ENCODE data around the gene F3. TPM values are rescaled to one million over a fixed set of nuclear protein-coding genes. Genes with fewer than 3 reads are reported as not detected.

The F3 gene
- total RNA-seq, 3 donors from 2014 or later (not counting 1 experiment from before 2014, with no cell fraction given), result 1.9 to 2.5 TPM; not detected in 1

DNA sequence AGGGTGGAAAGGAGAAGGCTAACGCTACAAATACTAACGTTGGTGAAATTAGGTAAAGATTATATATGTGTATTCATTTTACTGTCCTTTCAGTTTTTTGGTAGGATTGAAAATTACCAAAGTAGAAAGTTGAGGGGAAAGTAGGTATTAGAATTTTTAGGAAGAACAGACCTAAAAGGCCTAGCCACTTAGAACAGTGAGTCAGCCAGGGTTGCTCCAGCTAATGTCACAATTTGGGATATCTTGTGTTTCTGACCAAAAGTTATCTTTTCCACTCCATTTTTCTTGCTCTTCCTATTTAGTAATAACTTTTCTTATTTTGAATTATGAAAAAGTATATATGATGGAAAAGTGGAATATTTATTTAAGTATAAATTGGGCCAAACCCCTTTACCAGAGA is 40.1 kb downstream of the F3 start:
- Histone ChIP-seq H3K4me1 (ENCODE audit: control insufficient read depth, insufficient read depth, low read length) (no peaks in the 10 kb centered on the region), H3K36me3 (ENCODE audit: control insufficient read depth, insufficient read depth, low read length) (peaks cover 32% of the 10 kb centered on the region), H3K9me3 (ENCODE audit: control insufficient read depth, insufficient read depth, low read length) (no peaks in the 10 kb centered on the region), H3K27me3 (ENCODE audit: control insufficient read depth, insufficient read depth, low read length) (no peaks in the 10 kb centered on the region), H3K4me3 (ENCODE audit: low read length) (no peak overlapping the region), H3K27ac (ENCODE audit: low read length) (no peak overlapping the region)
- DNase-seq (no peak), ATAC-seq (no peak)
- H3K27ac Mint-ChIP-seq, result no peak overlapping the region
- H3K36me3 Mint-ChIP-seq, result peaks cover 11% of the 10 kb centered on the region
- intact Hi-C loops (cut with micrococcal nuclease), result no loop called here
- H3K4me3 Mint-ChIP-seq, result no peak overlapping the region
- 100% methylated on average over 2 of the region's 2 CpGs for WGBS (ENCODE audit: insufficient coverage)
- no peaks in the 10 kb centered on the region for H3K27me3 Mint-ChIP-seq (ENCODE audit: low read depth in 2 of 2)
- H3K4me1 Mint-ChIP-seq, result peaks cover 0 to 10% of the 10 kb centered on the region in 2 donors
- TF ChIP-seq, protein P1, sequence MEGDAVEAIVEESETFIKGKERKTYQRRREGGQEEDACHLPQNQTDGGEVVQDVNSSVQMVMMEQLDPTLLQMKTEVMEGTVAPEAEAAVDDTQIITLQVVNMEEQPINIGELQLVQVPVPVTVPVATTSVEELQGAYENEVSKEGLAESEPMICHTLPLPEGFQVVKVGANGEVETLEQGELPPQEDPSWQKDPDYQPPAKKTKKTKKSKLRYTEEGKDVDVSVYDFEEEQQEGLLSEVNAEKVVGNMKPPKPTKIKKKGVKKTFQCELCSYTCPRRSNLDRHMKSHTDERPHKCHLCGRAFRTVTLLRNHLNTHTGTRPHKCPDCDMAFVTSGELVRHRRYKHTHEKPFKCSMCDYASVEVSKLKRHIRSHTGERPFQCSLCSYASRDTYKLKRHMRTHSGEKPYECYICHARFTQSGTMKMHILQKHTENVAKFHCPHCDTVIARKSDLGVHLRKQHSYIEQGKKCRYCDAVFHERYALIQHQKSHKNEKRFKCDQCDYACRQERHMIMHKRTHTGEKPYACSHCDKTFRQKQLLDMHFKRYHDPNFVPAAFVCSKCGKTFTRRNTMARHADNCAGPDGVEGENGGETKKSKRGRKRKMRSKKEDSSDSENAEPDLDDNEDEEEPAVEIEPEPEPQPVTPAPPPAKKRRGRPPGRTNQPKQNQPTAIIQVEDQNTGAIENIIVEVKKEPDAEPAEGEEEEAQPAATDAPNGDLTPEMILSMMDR (IDR thresholded peaks at IDR 0.05), result no peak
- H3K9me3 Mint-ChIP-seq, result no peaks in the 10 kb centered on the region

DNA sequence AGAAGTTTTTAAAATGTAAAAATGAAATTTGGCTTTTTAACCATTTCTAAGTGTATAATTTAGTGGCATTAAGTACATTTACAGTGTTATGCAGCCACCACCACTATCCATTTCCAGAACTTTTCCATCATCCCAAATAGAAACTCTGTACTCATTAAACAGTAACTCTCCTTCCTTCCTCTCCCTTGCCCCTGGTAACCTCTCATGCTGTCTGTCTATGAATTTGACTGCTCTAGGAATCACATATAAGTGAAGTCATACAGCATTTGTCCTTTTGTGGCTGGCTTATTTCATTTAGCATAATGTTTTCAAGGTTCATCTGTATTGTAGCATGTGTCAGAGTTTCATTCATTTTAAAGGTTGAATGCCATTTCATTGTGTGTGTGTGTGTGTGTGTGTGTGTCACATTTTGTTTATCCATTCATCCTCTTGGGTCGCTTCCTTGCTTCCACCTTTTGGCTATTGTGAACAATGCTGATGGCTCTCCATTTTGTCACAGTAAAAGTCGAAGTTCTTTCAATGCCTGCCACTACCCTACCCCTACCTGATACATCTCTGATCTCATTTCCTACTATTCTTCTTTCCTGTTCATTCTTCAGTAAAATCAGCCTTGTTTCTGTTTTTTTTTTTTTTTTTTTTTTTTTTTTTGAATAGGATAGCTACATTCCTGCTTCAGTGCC is 45.3 kb downstream of the F3 start:
- H3K27ac ChIP-seq (ENCODE audit: low read length), result no peak overlapping the region
- Mint-ChIP-seq H3K27me3 (ENCODE audit: low read depth in 2 of 2) (no peaks in the 10 kb centered on the region), H3K4me3 (no peak overlapping the region), H3K4me1 (no peaks in the 10 kb centered on the region), H3K9me3 (no peaks in the 10 kb centered on the region), H3K36me3 (peaks cover 11% of the 10 kb centered on the region), H3K27ac (no peak overlapping the region)
- 96% methylated on average over 2 of the region's 2 CpGs for WGBS (ENCODE audit: insufficient coverage)
- no peak for ATAC-seq
- TF ChIP-seq, protein P1 (IDR thresholded peaks at IDR 0.05), result no peak
- no peaks in the 10 kb centered on the region for H3K9me3 ChIP-seq (ENCODE audit: control insufficient read depth, insufficient read depth, low read length)
- H3K4me3 ChIP-seq (ENCODE audit: low read length), result no peak overlapping the region
- peaks cover 37% of the 10 kb centered on the region for H3K36me3 ChIP-seq (ENCODE audit: control insufficient read depth, insufficient read depth, low read length)
- no peaks in the 10 kb centered on the region for H3K4me1 ChIP-seq (ENCODE audit: control insufficient read depth, insufficient read depth, low read length)
- H3K27me3 ChIP-seq (ENCODE audit: control insufficient read depth, insufficient read depth, low read length), result no peaks in the 10 kb centered on the region
- intact Hi-C loops (cut with micrococcal nuclease), result no loop called here
- no peak for DNase-seq

DNA sequence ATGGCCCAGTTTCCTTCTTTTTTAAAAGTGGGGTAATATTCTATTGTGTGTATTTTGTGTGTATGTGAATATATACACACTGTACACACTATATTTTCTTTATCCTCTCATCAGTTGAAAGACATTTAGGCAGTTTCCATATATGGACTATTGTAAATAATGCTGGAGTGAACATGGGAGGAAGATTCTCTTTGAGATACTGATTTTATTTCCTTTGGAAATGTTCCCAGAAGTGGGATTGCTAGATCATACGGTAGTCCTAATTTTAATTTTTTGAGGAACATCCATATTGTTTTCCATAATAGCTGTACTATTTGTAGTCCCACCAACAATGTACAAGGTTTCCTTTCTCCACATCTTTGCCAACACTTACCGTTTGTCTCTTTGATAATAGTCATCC is 51.0 kb downstream of the F3 start:
- DNase-seq, result no peak
- H3K27ac Mint-ChIP-seq, result no peak overlapping the region
- H3K4me3 Mint-ChIP-seq, result no peak overlapping the region
- H3K27me3 ChIP-seq (ENCODE audit: control insufficient read depth, insufficient read depth, low read length), result no peaks in the 10 kb centered on the region
- 100% methylated on average over 1 of the region's 2 CpGs for WGBS (ENCODE audit: insufficient coverage)
- TF ChIP-seq, protein P1 (IDR thresholded peaks at IDR 0.05), result no peak
- no peaks in the 10 kb centered on the region for H3K4me1 ChIP-seq (ENCODE audit: control insufficient read depth, insufficient read depth, low read length)
- H3K36me3 Mint-ChIP-seq, result no peaks in the 10 kb centered on the region
- peaks cover 26% of the 10 kb centered on the region for H3K36me3 ChIP-seq (ENCODE audit: control insufficient read depth, insufficient read depth, low read length)
- peaks cover 0 to 4% of the 10 kb centered on the region in 2 donors for H3K4me1 Mint-ChIP-seq
- no peak for ATAC-seq
- no peak overlapping the region for H3K27ac ChIP-seq (ENCODE audit: low read length)
- H3K9me3 Mint-ChIP-seq, result no peaks in the 10 kb centered on the region
- no peaks in the 10 kb centered on the region for H3K9me3 ChIP-seq (ENCODE audit: control insufficient read depth, insufficient read depth, low read length)
- no peak overlapping the region for H3K4me3 ChIP-seq (ENCODE audit: low read length)
- intact Hi-C loops (cut with micrococcal nuclease), result no loop called here
- no peaks in the 10 kb centered on the region for H3K27me3 Mint-ChIP-seq (ENCODE audit: low read depth in 2 of 2)

DNA sequence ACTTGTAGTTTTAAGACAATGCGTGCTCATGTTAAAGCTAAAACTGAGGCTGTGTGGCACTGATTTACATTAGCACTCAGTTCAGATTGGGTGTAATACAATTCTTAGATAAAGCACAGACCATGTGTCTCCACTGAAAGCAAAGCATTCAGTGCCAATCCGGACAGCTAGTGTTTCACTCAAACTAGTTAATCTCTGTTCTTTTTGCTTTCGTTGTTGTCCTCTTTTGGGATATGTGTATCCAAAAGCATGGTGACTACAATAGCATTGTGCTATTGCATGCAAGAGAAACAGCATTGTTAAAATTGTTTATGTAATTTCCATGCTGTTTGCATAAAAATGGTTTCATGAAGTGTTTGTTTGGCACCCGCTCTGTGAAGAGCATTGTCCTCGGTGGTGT is 54.6 kb downstream of the F3 start:
- H3K27ac Mint-ChIP-seq, result peak overlapping the region in 1 of 2 donors; percentile 1
- no peak for ATAC-seq
- no peaks in the 10 kb centered on the region for H3K9me3 Mint-ChIP-seq
- intact Hi-C loops (cut with micrococcal nuclease), result no loop called here
- H3K9me3 ChIP-seq (ENCODE audit: control insufficient read depth, insufficient read depth, low read length), result no peaks in the 10 kb centered on the region
- peaks cover 0 to 4% of the 10 kb centered on the region in 2 donors for H3K4me1 Mint-ChIP-seq
- WGBS (ENCODE audit: insufficient coverage), result 100% methylated on average over 5 of the region's 5 CpGs
- DNase-seq, result no peak
- H3K36me3 Mint-ChIP-seq, result peaks cover 10% of the 10 kb centered on the region
- no peaks in the 10 kb centered on the region for H3K27me3 Mint-ChIP-seq (ENCODE audit: low read depth in 2 of 2)
- H3K27me3 ChIP-seq (ENCODE audit: control insufficient read depth, insufficient read depth, low read length), result no peaks in the 10 kb centered on the region
- peaks cover 24% of the 10 kb centered on the region for H3K36me3 ChIP-seq (ENCODE audit: control insufficient read depth, insufficient read depth, low read length)
- no peak overlapping the region for H3K4me3 ChIP-seq (ENCODE audit: low read length)
- H3K4me1 ChIP-seq (ENCODE audit: control insufficient read depth, insufficient read depth, low read length), result no peaks in the 10 kb centered on the region
- no peak overlapping the region for H3K27ac ChIP-seq (ENCODE audit: low read length)
- no peak overlapping the region for H3K4me3 Mint-ChIP-seq
- TF ChIP-seq, protein P1 (IDR thresholded peaks at IDR 0.05), result no peak

Data from natural killer cell (primary cell).